CD4-positive, alpha-beta T cell treated with Interferon gamma for 1 hour (primary cell): ENCODE data around the gene ZBTB20.
A peak's percentile ranks its signal among the peaks of the same experiment; 100 is the strongest.

Experiments
- DNase-seq: peaks from one replicate; pipeline ENCODE4 v3.0.0-alpha.2; 2020

ZBTB20 gene

GRCh38 chr3:114392831-114393230 lies 754.3 kb downstream of the ZBTB20 start:
- DNase-seq = no peak

GRCh38 chr3:114389156-114389555 lies 757.9 kb downstream of the ZBTB20 start:
- peak; percentile 19 for DNase-seq

- no peak for DNase-seq
These were observed 762.6 kb downstream of the ZBTB20 start for GRCh38 chr3:114384558-114384903.

GRCh38 chr3:114383875-114384557 lies 763.1 kb downstream of the ZBTB20 start:
- peak; percentile 54 for DNase-seq

GRCh38 chr3:114380233-114380651 lies 766.8 kb downstream of the ZBTB20 start:
- DNase-seq = no peak

GRCh38 chr3:114379266-114379665 lies 767.8 kb downstream of the ZBTB20 start:
- DNase-seq = no peak

GRCh38 chr3:114378760-114379159 lies 768.3 kb downstream of the ZBTB20 start:
- DNase-seq = no peak

- no peak for DNase-seq
These were observed 769.7 kb downstream of the ZBTB20 start for GRCh38 chr3:114377426-114377825.

GRCh38 chr3:114376516-114377185 lies 770.4 kb downstream of the ZBTB20 start:
- DNase-seq = no peak

GRCh38 chr3:114375608-114376421 lies 771.3 kb downstream of the ZBTB20 start:
- DNase-seq = no peak

- no peak for DNase-seq
These were observed 772.6 kb downstream of the ZBTB20 start for GRCh38 chr3:114374433-114374990.

GRCh38 chr3:114370537-114371174 lies 776.4 kb downstream of the ZBTB20 start:
- DNase-seq = no peak

GRCh38 chr3:114365909-114366308 lies 781.2 kb downstream of the ZBTB20 start:
- no peak for DNase-seq

- no peak for DNase-seq
These were observed 782.1 kb downstream of the ZBTB20 start for GRCh38 chr3:114364806-114365654.

- DNase-seq = no peak
These were observed 783.4 kb downstream of the ZBTB20 start for GRCh38 chr3:114363554-114364202.

GRCh38 chr3:114362815-114363214 lies 784.3 kb downstream of the ZBTB20 start:
- DNase-seq = no peak

- no peak for DNase-seq
These were observed 785.7 kb downstream of the ZBTB20 start for GRCh38 chr3:114361391-114361790.

GRCh38 chr3:114356525-114356924 lies 790.6 kb downstream of the ZBTB20 start:
- DNase-seq = no peak

- DNase-seq = no peak
These were observed 791.0 kb downstream of the ZBTB20 start for GRCh38 chr3:114356066-114356465.

- no peak for DNase-seq
These were observed 791.4 kb downstream of the ZBTB20 start for GRCh38 chr3:114355653-114356052.

- DNase-seq = no peak
These were observed 795.3 kb downstream of the ZBTB20 start for GRCh38 chr3:114351822-114352145.
